AG10803 (cell line): ENCODE results near the gene OSGEPL1.

Source experiments
- DNase-seq: peaks from one replicate; pipeline ENCODE4 v3.0.0; 2010; ENCODE audit warnings: low read depth
- H3K4me3 ChIP-seq: 2 replicates; pipeline ENCODE4 v1.5.1; 2011; ENCODE audit warnings: mild to moderate bottlenecking, low read length, control low read depth
- TF ChIP-seq, protein P1 (sequence below): conservative IDR thresholded peaks from 2 replicates; pipeline ENCODE4 v1.5.1; 2011; ENCODE audit warnings: mild to moderate bottlenecking, low read length, control low read depth, inconsistent platforms

The OSGEPL1 gene, protein sequence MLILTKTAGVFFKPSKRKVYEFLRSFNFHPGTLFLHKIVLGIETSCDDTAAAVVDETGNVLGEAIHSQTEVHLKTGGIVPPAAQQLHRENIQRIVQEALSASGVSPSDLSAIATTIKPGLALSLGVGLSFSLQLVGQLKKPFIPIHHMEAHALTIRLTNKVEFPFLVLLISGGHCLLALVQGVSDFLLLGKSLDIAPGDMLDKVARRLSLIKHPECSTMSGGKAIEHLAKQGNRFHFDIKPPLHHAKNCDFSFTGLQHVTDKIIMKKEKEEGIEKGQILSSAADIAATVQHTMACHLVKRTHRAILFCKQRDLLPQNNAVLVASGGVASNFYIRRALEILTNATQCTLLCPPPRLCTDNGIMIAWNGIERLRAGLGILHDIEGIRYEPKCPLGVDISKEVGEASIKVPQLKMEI

DNA sequence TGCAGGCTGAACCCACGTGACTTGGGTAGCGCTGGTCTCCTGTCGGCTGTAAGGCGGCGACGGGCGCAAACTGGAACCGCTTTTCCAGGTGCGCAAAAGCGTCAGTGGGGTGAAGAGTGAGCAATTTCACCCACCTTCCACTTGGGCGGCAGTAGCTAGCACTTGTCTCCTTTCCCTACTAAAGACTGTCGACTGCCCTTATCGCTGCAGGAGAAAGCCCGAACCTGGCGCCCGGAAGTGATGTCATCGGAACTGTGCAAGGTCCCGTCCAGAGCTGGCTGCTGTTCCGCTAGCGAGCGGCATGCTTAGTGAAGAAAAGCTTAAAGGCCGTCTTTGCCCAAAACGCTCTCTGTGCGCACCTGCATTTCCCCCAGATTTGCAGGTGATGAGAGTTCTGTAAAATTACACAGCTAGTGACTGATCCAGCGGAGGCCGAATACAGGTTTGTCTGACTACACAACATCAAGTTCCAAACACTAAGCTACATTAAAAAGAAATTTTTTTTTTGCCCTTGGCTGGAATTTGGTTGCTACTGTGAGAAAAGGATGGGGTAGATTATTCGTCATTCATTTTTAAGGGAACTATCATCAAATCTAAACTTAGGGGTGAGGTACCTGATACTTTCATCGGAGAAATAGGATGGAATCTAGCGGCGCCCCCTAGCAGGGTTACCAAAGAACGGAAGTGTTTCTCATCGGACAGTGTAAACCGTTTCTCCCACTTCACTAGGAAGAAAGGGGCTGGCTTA is at the start of gene OSGEPL1:
OSGEPL1 (minus strand) TSS at position 242 of the 748 bp plus-strand sequence. CDS start 1,152 bp downstream, outside the sequence.
- peak; percentile 84 for DNase-seq
- TF ChIP-seq, protein P1, sequence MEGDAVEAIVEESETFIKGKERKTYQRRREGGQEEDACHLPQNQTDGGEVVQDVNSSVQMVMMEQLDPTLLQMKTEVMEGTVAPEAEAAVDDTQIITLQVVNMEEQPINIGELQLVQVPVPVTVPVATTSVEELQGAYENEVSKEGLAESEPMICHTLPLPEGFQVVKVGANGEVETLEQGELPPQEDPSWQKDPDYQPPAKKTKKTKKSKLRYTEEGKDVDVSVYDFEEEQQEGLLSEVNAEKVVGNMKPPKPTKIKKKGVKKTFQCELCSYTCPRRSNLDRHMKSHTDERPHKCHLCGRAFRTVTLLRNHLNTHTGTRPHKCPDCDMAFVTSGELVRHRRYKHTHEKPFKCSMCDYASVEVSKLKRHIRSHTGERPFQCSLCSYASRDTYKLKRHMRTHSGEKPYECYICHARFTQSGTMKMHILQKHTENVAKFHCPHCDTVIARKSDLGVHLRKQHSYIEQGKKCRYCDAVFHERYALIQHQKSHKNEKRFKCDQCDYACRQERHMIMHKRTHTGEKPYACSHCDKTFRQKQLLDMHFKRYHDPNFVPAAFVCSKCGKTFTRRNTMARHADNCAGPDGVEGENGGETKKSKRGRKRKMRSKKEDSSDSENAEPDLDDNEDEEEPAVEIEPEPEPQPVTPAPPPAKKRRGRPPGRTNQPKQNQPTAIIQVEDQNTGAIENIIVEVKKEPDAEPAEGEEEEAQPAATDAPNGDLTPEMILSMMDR = peak; percentile 70
- peak within 1 kb of the TSS; percentile 93 for H3K4me3 ChIP-seq

- TF ChIP-seq, protein P1 = no peak
- H3K4me3 ChIP-seq = no peak overlapping the region
- DNase-seq = no peak
These were observed 40.8 kb upstream of the OSGEPL1 start for GRCh38 chr2:189803431-189803830.

- DNase-seq = no peak
- no peak overlapping the region for H3K4me3 ChIP-seq
- TF ChIP-seq, protein P1 = no peak
These were observed 39.9 kb upstream of the OSGEPL1 start for GRCh38 chr2:189802396-189802912.

DNA sequence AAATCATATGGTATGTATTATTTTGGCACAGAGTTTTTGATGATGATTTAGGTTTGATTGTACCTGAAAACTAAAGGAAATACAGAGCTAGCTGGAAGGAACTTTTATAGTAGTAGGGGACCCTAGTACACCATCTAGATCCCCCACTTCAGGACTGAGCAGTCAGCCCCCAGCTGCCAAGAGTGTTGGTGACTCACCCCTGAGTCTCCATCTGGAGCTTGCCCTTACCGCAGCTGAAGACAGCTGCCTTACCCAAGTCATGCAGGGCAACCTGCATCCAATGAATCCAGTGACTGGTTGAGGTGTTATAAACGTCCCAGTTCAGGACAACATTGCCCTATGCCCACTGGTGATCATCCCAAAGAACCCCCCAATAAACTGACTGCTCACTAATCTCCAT is 36.9 kb upstream of the OSGEPL1 start:
- TF ChIP-seq, protein P1 = no peak
- peak; percentile 69 for DNase-seq
- H3K4me3 ChIP-seq = no peak overlapping the region

DNA sequence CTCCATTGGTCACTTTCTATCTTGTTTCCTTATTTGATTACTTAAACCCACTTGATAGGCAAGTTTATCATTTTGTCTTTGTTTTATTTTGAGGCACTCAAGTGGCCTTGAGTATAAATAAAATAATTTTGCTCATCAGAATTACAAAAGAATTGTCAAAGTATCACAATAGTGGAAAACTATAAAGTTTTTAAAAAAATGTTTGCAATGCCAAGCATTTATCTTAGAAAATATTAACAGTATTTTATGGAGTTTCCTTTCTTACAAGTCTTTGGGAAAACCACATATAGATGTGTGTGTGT is 36.4 kb upstream of the OSGEPL1 start:
- DNase-seq = no peak
- TF ChIP-seq, protein P1 = no peak
- no peak overlapping the region for H3K4me3 ChIP-seq

DNA sequence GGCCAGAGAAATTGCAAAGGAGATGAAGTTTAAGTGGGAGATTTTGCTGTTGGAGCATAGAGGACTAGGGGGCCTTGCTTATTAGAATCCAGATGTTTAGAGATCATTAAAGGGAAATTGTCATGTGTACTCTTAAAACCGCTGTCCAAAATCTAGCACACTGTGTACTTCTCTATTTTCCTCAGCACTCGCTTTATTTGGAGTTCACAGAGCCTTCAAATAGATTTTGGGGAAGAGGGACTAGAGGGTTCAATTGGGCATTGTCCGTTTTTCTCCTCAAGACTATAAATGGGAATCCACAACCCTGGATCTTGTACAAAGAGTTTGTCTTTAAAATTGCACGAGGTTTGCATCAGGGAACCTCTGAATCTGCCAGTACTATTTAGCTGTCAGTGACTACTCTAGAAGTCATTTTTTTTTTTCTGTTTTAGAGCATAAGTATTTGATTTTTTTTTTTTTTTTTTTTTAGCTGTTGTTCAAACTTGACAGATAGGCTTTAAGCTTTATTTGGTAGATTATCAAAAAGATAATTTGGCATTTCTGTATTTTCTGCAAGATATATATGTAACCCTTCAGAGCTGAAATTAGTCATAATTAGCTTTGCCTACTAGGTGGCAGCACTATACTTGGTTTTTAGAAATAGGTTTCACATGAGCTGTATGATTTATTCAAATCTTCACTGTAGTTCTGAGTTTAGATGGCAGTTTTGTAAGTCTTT is 35.9 kb upstream of the OSGEPL1 start:
- peak; percentile 71 for DNase-seq
- H3K4me3 ChIP-seq = no peak overlapping the region
- TF ChIP-seq, protein P1 = peak; percentile 70
